NCI-H128 (cell line): ENCODE measurements around the gene TMEM263.
"Not testable (repeated sequence)": the region's sequence is repeated elsewhere in the genome, so short reads cannot be mapped to it uniquely, and the experiment has no call there.

Experiments
- DNase-seq: peaks from one replicate; lab custom pipeline; 2025; ENCODE audit not compliant: unreplicated experiment; lab: John Stamatoyannopoulos, UW

TMEM263 gene

GRCh38 chr12:106985479-106985878, 29.8 kb downstream of the TMEM263 start:
- DNase-seq, result no peak

- no peak for DNase-seq
Measured at GRCh38 chr12:106986135-106986534, 30.4 kb downstream of the TMEM263 start.

DNA sequence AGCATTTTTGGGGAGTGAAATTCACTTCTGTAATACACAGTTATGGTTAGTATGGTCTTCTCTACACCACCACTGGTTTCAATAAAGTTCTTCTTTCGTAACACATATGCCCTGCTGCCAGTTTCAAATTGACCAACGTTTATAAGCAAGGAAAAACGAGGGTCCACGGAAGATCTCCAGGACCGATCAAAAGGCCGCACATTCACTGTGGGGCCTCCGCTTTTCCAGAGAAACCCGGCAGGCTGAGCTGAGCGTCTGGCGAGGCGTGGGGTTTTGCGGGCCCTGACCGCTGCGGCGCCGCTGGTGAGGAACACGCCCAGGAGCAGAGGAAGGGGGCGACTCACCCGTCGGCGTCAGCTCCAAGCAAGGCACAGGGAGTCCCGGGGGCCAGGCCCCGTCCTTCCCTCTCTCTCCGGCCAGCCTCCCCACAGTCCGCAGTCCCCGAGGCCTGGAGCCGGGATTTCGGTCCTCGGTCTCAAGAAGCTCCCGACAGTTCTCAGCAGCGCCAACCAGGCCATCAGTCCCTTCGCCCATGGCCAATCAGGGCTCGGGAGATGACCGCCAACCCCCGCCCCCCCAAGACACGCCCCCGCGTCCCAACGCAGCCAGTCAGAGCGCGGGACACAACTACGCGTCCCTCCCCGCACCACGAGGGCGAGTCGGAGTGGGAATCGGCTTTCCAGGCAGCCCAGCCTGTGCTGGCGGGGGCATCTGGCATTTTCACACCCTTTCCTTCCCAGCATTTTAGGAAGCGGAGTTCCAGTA, 31.1 kb downstream of the TMEM263 start, which contains the start of gene MTERF2:
Gene MTERF2, minus strand, starts transcription at position 522 of the 765 bp plus-strand sequence. CDS start 8,432 bp downstream, outside the sequence.
- peak; percentile 91 for DNase-seq

DNA sequence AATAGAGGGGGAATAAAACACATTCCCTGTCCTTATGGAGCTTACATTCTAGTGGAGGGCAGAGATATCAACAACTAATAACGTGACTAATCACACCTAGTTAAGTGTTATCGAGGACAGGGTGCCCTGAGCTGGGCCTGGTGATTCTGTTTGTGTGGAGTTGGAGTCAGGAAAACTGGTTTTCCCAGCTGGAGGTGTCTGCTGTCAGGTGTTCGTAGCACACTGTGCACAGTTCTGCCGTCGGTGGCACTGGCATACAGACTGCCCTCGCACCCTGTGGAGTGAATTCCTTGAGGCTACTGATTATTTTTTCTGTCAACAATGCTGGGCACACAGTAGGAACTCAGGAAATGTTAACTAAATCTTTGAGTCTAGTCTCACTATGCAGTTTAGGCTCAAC, 32.1 kb downstream of the TMEM263 start:
- no peak for DNase-seq

DNA sequence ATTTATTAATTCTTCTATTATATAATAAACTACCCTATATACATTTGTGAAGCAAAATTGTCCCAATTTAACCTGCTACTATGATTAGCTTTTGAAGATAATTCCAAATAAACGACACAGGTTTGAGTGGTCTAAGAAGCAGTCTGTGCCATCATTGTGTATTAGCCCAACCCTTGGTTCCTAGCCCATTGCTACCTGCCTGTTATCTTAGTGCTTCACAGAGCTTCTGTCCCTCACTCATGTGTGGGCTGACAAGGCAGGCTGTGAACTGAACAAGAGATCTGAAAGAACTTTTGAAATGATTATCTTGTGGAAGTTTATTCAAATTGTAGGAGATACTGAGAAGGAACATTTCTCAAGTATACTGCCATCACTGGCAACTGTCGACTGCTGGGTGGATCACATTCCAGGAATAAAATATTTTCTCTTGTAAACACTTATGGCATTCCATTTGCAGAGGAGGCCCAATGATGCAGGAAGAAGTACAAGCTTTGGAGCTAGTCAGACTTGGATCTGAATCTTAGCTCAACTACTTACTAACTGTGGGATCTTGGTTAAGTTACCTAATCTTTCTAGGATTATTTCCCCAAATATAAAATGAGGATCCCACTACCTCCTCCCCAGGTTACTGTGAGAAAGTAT, 39.0 kb downstream of the TMEM263 start:
- no peak for DNase-seq

- not testable (repeated sequence) for DNase-seq
Measured at GRCh38 chr12:106996102-106996501, 40.4 kb downstream of the TMEM263 start.

DNA sequence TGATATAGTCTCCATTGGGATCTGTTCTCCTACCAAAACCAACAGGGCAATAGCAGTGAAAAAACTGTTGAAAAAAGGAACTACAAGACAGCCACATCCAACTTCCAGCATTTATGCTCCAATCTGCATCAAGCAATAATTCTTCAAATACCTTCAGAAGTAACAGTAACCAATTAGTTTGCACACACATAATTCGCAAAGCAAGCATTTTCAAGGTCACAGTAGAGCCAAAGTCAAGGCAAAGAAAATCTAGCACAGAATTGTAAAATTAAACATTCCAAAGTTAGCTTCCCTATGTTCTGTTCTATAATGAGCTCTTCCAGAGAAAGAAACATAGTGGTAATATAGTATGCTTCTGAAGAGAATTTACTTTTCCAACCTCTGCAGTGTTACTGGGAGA, 42.2 kb downstream of the TMEM263 start:
- no peak for DNase-seq

- no peak for DNase-seq
Measured at GRCh38 chr12:106999446-106999845, 43.7 kb downstream of the TMEM263 start.

DNA sequence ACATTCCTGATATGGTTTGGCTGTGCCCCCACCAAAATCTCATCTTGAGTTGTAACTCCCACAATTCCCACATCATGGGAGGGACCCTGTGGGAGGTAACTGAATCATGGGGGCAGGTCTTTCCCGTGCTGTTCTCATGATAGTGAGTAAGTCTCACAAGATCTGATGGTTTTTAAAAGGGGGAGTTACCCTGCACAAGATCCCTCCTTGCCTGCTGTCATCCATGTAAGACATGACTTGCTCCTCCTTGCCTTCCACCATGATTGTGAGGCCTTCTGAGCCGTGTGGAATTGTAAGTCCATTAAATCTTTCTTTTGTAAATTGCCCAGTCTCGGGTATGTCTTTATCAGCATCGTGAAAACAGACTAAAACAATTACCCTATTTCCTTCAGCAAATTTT, 47.0 kb downstream of the TMEM263 start:
- DNase-seq, result not testable (repeated sequence)

DNA sequence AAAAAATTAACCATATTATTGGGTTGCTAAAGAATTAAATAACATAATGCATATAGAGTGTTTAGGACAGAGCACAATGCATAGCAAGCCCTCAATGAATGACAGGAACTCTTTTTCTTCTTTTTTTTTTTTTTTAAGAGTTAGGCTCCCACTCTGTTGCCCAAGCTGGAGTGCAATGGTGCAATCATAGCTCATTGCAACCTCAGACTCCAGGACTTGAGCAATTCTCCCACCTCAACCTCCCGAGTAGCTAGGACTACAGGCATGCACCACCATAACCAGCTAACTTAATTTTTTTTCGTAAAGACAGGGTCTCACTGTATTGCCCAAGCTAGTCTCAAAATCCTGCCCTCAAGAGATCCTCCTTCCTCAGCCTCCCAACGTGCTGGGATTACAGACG, 51.7 kb downstream of the TMEM263 start:
- no peak for DNase-seq

DNA sequence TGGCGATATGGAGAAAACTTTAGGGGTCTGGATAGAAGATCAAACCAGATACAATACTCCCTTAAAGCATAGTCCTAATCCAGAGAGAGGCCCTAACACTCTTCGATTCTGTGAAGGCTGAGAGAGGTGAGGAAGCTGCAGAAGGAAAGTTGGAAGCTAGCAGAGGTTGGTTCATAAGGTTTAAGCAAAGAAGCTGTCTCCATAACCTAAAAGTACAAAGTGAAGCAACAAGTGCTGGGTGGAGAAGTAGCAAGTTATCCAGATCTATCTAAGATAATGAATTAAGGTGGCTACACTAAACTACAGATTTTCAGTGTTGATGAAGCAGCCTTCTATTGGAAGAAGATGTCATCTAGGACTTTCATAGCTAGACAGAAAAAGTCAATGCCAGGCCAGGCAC, 55.8 kb downstream of the TMEM263 start:
- DNase-seq, result no peak

- DNase-seq, result no peak
Measured at GRCh38 chr12:107012736-107013425, 57.2 kb downstream of the TMEM263 start.

GRCh38 chr12:107014055-107014454, 58.3 kb downstream of the TMEM263 start:
- DNase-seq, result no peak

DNA sequence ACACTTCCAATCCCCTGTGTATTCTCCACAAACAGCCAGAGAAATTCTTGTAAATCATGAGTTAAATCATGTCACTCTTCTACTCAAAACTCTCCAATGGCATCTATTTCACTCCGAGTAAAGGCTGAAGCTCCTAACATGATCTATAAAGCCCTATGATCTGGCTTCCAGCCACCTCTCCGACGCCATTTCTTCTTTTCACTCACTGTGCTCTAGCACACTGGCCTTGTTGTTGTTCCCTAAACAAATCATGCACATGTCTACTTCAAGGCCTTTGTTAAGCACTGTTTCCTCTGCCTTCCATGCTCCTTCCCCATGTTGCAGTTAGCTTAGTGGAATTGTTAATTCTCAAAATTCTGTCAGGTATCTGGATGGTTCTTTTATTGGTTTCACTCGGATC, 61.3 kb downstream of the TMEM263 start:
- no peak for DNase-seq

GRCh38 chr12:107019546-107019945, 63.8 kb downstream of the TMEM263 start:
- DNase-seq, result no peak
